MM.1S (cell line): Measurements from ENCODE around the gene CNTNAP2.

ENCODE experiments used
- CTCF ChIP-seq: fragments of 300-600 bp; sonication (generic); IDR thresholded peaks from 2 replicates; pipeline ENCODE4 v1.5.1; 2016; ENCODE audit warnings: antibody characterized with exemption, low read length, mixed read lengths
- EZH2phosphoT487 ChIP-seq: fragments of 300-600 bp; sonication (generic); IDR thresholded peaks from 2 replicates; pipeline ENCODE4 v1.6.1; 2018; ENCODE audit warnings: antibody characterized with exemption, low read length

DNA sequence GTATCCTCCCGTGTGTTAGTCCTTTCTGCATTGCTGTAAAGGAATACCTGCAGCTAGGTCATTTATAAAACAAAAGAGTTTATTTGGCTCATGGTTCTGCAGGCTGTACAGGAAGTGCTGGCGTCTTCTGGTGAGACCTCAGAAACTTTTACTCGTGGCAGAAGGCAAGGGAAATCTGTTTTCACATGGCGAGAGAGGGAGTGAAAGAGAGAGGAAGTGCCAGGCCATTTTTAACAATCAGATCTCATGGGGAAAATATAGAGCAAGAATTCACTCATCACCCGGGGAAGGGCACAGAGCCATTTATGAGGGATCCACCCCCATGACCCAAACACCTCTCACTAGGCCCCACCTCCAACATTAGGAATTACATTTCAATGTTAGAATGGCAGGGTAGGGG lies 952.2 kb downstream of the CNTNAP2 start:
- no peak for TF ChIP-seq CTCF
- no peak for TF ChIP-seq EZH2phosphoT487
